ENCODE results near the gene RAD21L1. TPM values are rescaled to one million over a fixed set of nuclear protein-coding genes. Genes with fewer than 3 reads are reported as not detected.
A peak's percentile ranks its signal among the peaks of the same experiment; 100 is the strongest.
"Not testable (repeated sequence)": the region's sequence is repeated elsewhere in the genome, so short reads cannot be mapped to it uniquely, and the experiment has no call there.

Gene RAD21L1
- total RNA-seq, 4 donors from 2014 or later, result not detected

- no peak overlapping the region for H3K4me3 ChIP-seq
- intact Hi-C loops (cut with DNase I), result no loop called here
These were observed 11.0 kb upstream of the RAD21L1 start for GRCh38 chr20:1214838-1215261.

GRCh38 chr20:1215386-1216170, 10.3 kb upstream of the RAD21L1 start:
- peaks cover 0 to 5% (median 5%) of the 10 kb centered on the region in 3 donors for H3K4me1 ChIP-seq
- 54 to 58% methylated on average over 11 of the region's 11 CpGs for WGBS, 2 donors
- intact Hi-C loops (cut with DNase I), result no loop called here
- H3K27me3 ChIP-seq, result peaks cover 0 to 57% (median 0%) of the 10 kb centered on the region in 4 donors
- TF ChIP-seq CTCF (IDR thresholded peaks at IDR 0.05), result no peak
- TF ChIP-seq POLR2A (IDR thresholded peaks at IDR 0.05), result no peak
- no peak for DNase-seq
- H3K4me3 ChIP-seq, result no peak overlapping the region
- H3K36me3 ChIP-seq, result no peaks in the 10 kb centered on the region
- H3K9me3 ChIP-seq, result no peaks in the 10 kb centered on the region
- no peak overlapping the region for H3K27ac ChIP-seq

More at GRCh38 chr20:1214838-1215261, 11.0 kb upstream of the RAD21L1 start:
- no peaks in the 10 kb centered on the region for H3K9me3 ChIP-seq
- no peak for DNase-seq
- TF ChIP-seq POLR2A (IDR thresholded peaks at IDR 0.05), result no peak
- TF ChIP-seq CTCF (IDR thresholded peaks at IDR 0.05), result no peak
- no peak overlapping the region for H3K27ac ChIP-seq
- peaks cover 0 to 57% (median 0%) of the 10 kb centered on the region in 4 donors for H3K27me3 ChIP-seq
- H3K36me3 ChIP-seq, result no peaks in the 10 kb centered on the region
- H3K4me1 ChIP-seq, result peaks cover 0 to 5% (median 5%) of the 10 kb centered on the region in 3 donors
- WGBS, 2 donors, result 50 to 65% methylated on average over 4 of the region's 4 CpGs

GRCh38 chr20:1216527-1217427, 9.1 kb upstream of the RAD21L1 start:
- H3K27ac ChIP-seq; H3K4me3 ChIP-seq; H3K4me1 ChIP-seq; H3K9me3 ChIP-seq; DNase-seq; H3K36me3 ChIP-seq; intact Hi-C loops (cut with DNase I): not testable (repeated sequence)
- peak in 1 of 6 experiments; percentile 10 for TF ChIP-seq CTCF (IDR thresholded peaks at IDR 0.05)
- peaks cover 0 to 50% (median 0%) of the 10 kb centered on the region in 4 donors for H3K27me3 ChIP-seq
- WGBS, 2 donors, result 62 to 75% methylated on average over 10 to 14 of the region's 19 CpGs

- DNase-seq; intact Hi-C loops (cut with DNase I); H3K27ac ChIP-seq; H3K9me3 ChIP-seq; H3K4me3 ChIP-seq; H3K36me3 ChIP-seq: not testable (repeated sequence)
- peaks cover 0 to 23% (median 12%) of the 10 kb centered on the region in 4 donors for H3K27me3 ChIP-seq
- peaks cover 12 to 21% (median 17%) of the 10 kb centered on the region in 3 donors for H3K4me1 ChIP-seq
- WGBS, 2 donors, result 57 to 68% methylated on average over 4 of the region's 4 CpGs
These were observed 3.1 kb upstream of the RAD21L1 start for GRCh38 chr20:1222750-1223149.

GRCh38 chr20:1224205-1224890, 1.5 kb upstream of the RAD21L1 start:
- Histone ChIP-seq H3K4me1 (peaks cover 12 to 21% (median 17%) of the 10 kb centered on the region in 3 donors), H3K27ac (no peak overlapping the region), H3K36me3 (no peaks in the 10 kb centered on the region), H3K4me3 (no peak overlapping the region), H3K9me3 (peaks cover 0 to 8% (median 0%) of the 10 kb centered on the region in 3 donors), H3K27me3 (peaks cover 7 to 35% (median 12%) of the 10 kb centered on the region in 4 donors)
- no peak for DNase-seq
- TF ChIP-seq POLR2A (IDR thresholded peaks at IDR 0.05) (no peak), CTCF (IDR thresholded peaks at IDR 0.05) (no peak)
- intact Hi-C loops (cut with DNase I), result no loop called here
- WGBS, 2 donors, result 60% methylated on average over 5 of the region's 20 CpGs
